A549 treated with RU486 at 1 μM for 4 hours (cell line): ENCODE data around the gene PLGRKT. TPM values are rescaled to one million over a fixed set of nuclear protein-coding genes. Genes with fewer than 3 reads are reported as not detected.

ENCODE experiments used
- total RNA-seq: library from RNA; stranded (reverse); fragments of 200-300 nt; extraction: Qiagen RNA extraction; gene quantifications from 5 replicates; pipeline ENCODE4 v1.2.3, GENCODE V29; 2022; ENCODE audit warnings: low read depth

PLGRKT gene
- total RNA-seq, result 20.0 to 31.6 TPM (median 24.3 TPM) in 5 replicates

GRCh38 chr9:5437254-5438216 is at the start of gene PLGRKT:
PLGRKT (minus strand) TSS chr9:5437925; CDS start chr9:5431977, 5,948 bp downstream.

GRCh38 chr9:5450359-5451091 is 12.8 kb upstream of the PLGRKT start, which contains the start of gene CD274:
CD274 (plus strand) TSS chr9:5450542; CDS start chr9:5456114, 5,572 bp downstream.

GRCh38 chr9:5338992-5339981 is 98.4 kb downstream of the PLGRKT start, which contains the start of gene RLN1:
RLN1 (minus strand) TSS chr9:5339876; CDS start chr9:5339746, 130 bp downstream.

Other genes starting within 250 kb of the PLGRKT start
- 13.9 to 18.0 TPM (median 15.5 TPM) in 5 replicates for gene INSL4, start 206.5 kb downstream of the PLGRKT start, total RNA-seq
- 0.21 to 0.29 TPM (median 0.24 TPM) in 3 of 5 replicates, not detected in the others for gene RLN2, start 133.2 kb downstream of the PLGRKT start, total RNA-seq
- not detected in 5 replicates for gene RLN1, start 98.0 kb downstream of the PLGRKT start, total RNA-seq
- gene CD274, start 12.6 kb upstream of the PLGRKT start, total RNA-seq, result 1.3 to 3.2 TPM (median 2.0 TPM) in 5 replicates
- 0.24 to 0.43 TPM (median 0.40 TPM) in 5 replicates for gene PDCD1LG2, start 72.6 kb upstream of the PLGRKT start, total RNA-seq
- gene RIC1, start 191.2 kb upstream of the PLGRKT start, total RNA-seq, result 9.2 to 12.9 TPM (median 12.5 TPM) in 5 replicates